ENCODE measurements around the gene LRRC36. TPM values are rescaled to one million over a fixed set of nuclear protein-coding genes. Genes with fewer than 3 reads are reported as not detected.
A peak's percentile ranks its signal among the peaks of the same experiment; 100 is the strongest.

Gene LRRC36
- total RNA-seq, 2 donors from 2014 or later: 1.6 to 7.0 TPM

DNA sequence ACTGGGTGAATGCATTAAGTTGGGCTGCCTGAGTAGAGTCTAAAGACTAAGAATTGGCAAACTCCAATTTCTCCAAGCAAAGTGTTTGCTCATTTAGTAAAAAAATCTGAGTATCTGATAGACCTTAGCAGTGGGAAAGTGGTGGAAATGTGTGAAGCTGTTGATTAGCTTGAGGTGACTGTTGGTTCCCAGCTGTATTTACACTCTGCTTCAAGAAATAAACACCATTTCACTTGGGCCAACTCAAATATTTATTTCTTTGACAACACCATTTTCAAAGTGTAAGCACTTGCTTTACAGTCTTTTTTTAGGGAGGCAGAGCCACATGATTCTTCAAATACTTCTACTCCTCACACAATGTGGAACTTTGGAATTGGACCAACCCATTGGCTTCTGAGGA is 8.8 kb upstream of the LRRC36 start:
- no peak for ATAC-seq
- no peak overlapping the region for H3K27ac ChIP-seq
- H3K27me3 ChIP-seq: no peaks in the 10 kb centered on the region
- H3K36me3 ChIP-seq (replicated peaks in 1 of 2; ENCODE audit: insufficient read depth in 1 of 2, low read depth in 2 of 2): no peaks in the 10 kb centered on the region
- H3K4me1 ChIP-seq: no peaks in the 10 kb centered on the region
- H3K9me3 ChIP-seq: no peaks in the 10 kb centered on the region
- H3K4me3 ChIP-seq: no peak overlapping the region
- intact Hi-C loops (cut with DNase I): no loop called here
- DNase-seq: no peak
- TF ChIP-seq, protein P1, sequence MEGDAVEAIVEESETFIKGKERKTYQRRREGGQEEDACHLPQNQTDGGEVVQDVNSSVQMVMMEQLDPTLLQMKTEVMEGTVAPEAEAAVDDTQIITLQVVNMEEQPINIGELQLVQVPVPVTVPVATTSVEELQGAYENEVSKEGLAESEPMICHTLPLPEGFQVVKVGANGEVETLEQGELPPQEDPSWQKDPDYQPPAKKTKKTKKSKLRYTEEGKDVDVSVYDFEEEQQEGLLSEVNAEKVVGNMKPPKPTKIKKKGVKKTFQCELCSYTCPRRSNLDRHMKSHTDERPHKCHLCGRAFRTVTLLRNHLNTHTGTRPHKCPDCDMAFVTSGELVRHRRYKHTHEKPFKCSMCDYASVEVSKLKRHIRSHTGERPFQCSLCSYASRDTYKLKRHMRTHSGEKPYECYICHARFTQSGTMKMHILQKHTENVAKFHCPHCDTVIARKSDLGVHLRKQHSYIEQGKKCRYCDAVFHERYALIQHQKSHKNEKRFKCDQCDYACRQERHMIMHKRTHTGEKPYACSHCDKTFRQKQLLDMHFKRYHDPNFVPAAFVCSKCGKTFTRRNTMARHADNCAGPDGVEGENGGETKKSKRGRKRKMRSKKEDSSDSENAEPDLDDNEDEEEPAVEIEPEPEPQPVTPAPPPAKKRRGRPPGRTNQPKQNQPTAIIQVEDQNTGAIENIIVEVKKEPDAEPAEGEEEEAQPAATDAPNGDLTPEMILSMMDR (IDR thresholded peaks at IDR 0.05): no peak
- TF ChIP-seq POLR2A (IDR thresholded peaks at IDR 0.05): no peak

GRCh38 chr16:67326115-67326471 is 522 bp upstream of the LRRC36 start:
- Histone ChIP-seq H3K4me1 (peaks cover 7% of the 10 kb centered on the region), H3K4me3 (peak overlapping the region in 1 of 2 donors; percentile 1), H3K27me3 (no peaks in the 10 kb centered on the region), H3K9me3 (no peaks in the 10 kb centered on the region), H3K36me3 (replicated peaks in 1 of 2; ENCODE audit: insufficient read depth in 1 of 2, low read depth in 2 of 2) (no peaks in the 10 kb centered on the region), H3K27ac (peak overlapping the region in 2 of 4 donors; percentile 57 to 68)
- ATAC-seq (no peak), DNase-seq (no peak)
- TF ChIP-seq POLR2A (IDR thresholded peaks at IDR 0.05): no peak
- TF ChIP-seq, protein P1 (IDR thresholded peaks at IDR 0.05): no peak
- intact Hi-C loops (cut with DNase I): no loop called here
- WGBS, 2 donors: 33 to 46% methylated on average over 11 of the region's 11 CpGs

- 53 to 57% methylated on average over 3 of the region's 3 CpGs for WGBS, 2 donors
- DNase-seq (no peak), ATAC-seq (no peak)
- intact Hi-C loops (cut with DNase I): no loop called here
- Histone ChIP-seq H3K9me3 (no peaks in the 10 kb centered on the region), H3K4me1 (peaks cover 7% of the 10 kb centered on the region), H3K4me3 (no peak overlapping the region), H3K27ac (peak overlapping the region in 1 of 4 donors; percentile 54), H3K36me3 (replicated peaks in 1 of 2; ENCODE audit: insufficient read depth in 1 of 2, low read depth in 2 of 2) (no peaks in the 10 kb centered on the region), H3K27me3 (no peaks in the 10 kb centered on the region)
- TF ChIP-seq, protein P1 (IDR thresholded peaks at IDR 0.05): no peak
- TF ChIP-seq POLR2A (IDR thresholded peaks at IDR 0.05): no peak
Observed at GRCh38 chr16:67327743-67328142, 1.1 kb downstream of the LRRC36 start.

DNA sequence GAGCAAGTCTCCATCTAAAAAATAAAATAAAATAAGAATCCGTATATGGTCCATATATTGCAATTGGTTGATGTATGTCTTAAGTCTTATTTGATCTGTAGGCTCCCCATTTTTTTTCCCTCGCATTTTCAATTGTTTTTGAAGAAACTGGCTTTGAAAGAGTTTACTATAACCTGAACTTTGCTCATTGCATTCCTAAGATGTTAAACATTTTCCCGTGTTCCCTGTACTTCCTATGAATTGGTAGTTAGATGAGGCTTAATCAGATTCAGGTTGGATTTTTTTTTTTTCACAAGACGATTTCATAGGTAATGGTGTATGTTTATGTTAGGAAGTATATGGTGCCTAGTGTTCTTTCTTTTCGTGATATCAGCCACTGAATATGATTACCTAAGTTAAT is 3.3 kb downstream of the LRRC36 start:
- ATAC-seq: no peak
- Histone ChIP-seq H3K9me3 (no peaks in the 10 kb centered on the region), H3K27me3 (no peaks in the 10 kb centered on the region), H3K4me1 (peaks cover 7% of the 10 kb centered on the region), H3K27ac (no peak overlapping the region), H3K4me3 (no peak overlapping the region), H3K36me3 (replicated peaks in 1 of 2; ENCODE audit: insufficient read depth in 1 of 2, low read depth in 2 of 2) (no peaks in the 10 kb centered on the region)
- intact Hi-C loops (cut with DNase I): no loop called here
- TF ChIP-seq, protein P1 (IDR thresholded peaks at IDR 0.05): no peak
- no peak for DNase-seq
- 40 to 46% methylated on average over 5 of the region's 5 CpGs for WGBS, 2 donors

GRCh38 chr16:67333315-67333714 is 6.7 kb downstream of the LRRC36 start:
- Histone ChIP-seq H3K9me3 (no peaks in the 10 kb centered on the region), H3K4me3 (no peak overlapping the region), H3K27ac (no peak overlapping the region), H3K27me3 (no peaks in the 10 kb centered on the region), H3K4me1 (no peaks in the 10 kb centered on the region), H3K36me3 (replicated peaks in 1 of 2; ENCODE audit: insufficient read depth in 1 of 2, low read depth in 2 of 2) (no peaks in the 10 kb centered on the region)
- no peak for TF ChIP-seq POLR2A (IDR thresholded peaks at IDR 0.05)
- TF ChIP-seq, protein P1 (IDR thresholded peaks at IDR 0.05): no peak
- intact Hi-C loops (cut with DNase I): no loop called here
- DNase-seq: no peak
- ATAC-seq: no peak
- WGBS, 2 donors: 64 to 76% methylated on average over 2 of the region's 2 CpGs
